T-helper 2 cell treated with Interferon-gamma antibody and Interleukin-4, amounts not matched to agents 100 ng/mL and 5 ng/mL, for 36 hours (primary cell): ENCODE measurements around the gene ZSWIM5. TPM values are rescaled to one million over a fixed set of nuclear protein-coding genes. Genes with fewer than 3 reads are reported as not detected.
"Not testable (repeated sequence)": the region's sequence is repeated elsewhere in the genome, so short reads cannot be mapped to it uniquely, and the experiment has no call there.

Source experiments
- intact Hi-C: fragments of 100-400 bp; cut with micrococcal nuclease; formaldehyde crosslinking; loops from one replicate; pipeline ENCODE4 v1.15.1; 2023
- total RNA-seq: library from RNA; stranded (reverse); gene quantifications from 2 replicates; pipeline ENCODE4 v1.2.3, GENCODE V29; 2022

The ZSWIM5 gene
- total RNA-seq: 0.07 TPM in 2 replicates

DNA sequence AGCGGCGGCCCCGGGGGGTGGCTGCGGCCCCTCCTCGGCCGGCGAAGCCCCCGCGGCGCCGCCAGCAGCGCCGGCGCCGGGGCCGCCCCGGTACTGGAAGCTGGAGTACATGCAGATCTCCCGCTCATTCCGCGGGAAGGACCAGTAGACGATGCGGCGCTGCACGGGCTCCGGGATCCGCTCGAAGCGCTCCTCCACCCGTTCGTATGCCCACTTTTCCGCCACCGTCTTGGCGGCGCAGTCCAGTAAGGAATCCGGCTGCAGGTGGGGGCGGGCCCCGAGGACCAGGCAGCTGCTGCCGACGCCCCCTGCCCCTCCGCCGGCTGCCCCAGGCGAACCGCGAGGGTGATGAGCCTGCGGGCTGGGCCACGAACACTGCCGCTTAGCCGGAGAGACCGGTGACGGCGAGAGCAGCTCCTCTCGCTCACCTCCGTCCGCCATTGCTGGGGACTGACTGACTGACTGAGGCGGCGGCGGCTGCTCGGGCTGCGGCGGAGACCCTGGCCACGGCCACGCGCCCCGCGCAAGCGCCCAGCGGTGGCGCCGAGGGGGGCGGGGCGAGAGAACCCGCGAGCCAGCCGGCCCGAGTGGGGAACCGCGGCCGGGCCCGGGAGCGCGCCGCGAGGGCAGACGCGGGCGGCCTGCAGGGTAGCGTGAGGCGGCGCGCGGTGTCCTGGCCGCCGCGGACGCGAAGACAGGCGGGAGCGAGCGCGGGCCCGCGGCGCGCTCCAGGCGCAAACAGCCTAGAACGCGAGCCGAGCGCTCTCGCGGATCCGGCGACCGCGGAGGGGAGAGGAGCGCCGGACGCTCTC is at the start of gene ZSWIM5:
Gene ZSWIM5, minus strand, starts transcription at position 696 of the 812 bp plus-strand sequence. Its CDS starts 255 bp downstream, at position 441.
- intact Hi-C loops: loop anchor here (5.0 kb wide), 1 partner anchor 194 kb away; the partner anchor contains the start of genes HECTD3 and UROD

DNA sequence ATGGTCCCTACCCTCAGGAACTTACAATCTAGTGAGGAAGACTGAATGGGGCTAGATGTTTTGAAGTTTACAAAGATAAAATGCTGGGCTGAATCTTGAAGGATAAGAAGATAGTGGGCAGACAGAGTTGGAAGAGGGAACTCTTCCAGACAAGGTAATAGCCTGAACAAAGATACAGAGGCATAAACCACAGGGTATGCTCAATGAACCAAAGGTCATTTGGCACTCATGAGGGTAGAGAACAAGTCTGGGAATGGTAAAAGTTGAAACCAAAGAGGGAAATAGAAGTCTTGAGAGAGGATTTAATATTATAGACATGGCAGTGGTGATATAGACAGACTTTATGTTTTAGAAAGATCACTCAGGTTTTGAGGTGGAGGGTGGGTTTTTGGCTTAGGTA is 48.1 kb upstream of the ZSWIM5 start:
- intact Hi-C loops: no loop called here

DNA sequence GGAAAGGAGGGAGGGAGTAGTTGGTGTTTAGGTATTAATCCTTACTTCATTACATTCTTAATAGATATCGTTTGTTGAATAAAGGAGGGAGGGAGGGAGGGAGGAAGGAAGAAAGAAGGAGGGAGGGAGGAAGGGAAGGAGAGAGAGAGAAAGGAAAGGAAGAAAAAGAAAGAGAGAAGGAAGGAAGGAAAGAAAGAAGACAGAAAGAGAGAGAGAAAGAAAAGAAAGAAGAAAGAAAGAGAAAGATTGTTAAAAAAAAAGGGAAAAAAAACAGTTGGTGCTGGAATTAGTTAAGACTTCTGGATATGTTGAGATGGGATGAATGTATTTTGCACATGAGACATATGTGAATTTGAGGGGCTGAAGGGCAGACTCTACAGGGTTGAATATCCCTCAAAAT is 44.1 kb upstream of the ZSWIM5 start:
- intact Hi-C loops: no loop called here

DNA sequence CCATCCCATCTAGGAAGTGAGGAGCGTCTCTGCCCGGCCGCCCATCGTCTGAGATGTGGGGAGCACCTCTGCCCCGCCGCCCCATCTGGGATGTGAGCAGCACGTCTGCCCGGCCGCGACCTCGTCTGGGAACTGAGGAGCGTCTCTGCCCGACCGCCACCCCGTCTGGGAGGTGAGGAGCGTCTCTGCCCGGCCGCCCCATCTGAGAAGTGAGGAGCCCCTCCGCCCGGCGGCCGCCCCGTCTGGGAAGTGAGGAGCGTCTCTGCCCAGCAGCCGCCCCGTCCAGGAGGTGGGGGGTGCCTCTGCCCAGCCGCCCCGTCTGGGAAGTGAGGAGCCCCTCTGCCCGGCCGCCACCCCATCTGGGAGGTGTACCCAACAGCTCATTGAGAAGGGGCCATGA is 41.6 kb upstream of the ZSWIM5 start:
- intact Hi-C loops: not testable (repeated sequence)

DNA sequence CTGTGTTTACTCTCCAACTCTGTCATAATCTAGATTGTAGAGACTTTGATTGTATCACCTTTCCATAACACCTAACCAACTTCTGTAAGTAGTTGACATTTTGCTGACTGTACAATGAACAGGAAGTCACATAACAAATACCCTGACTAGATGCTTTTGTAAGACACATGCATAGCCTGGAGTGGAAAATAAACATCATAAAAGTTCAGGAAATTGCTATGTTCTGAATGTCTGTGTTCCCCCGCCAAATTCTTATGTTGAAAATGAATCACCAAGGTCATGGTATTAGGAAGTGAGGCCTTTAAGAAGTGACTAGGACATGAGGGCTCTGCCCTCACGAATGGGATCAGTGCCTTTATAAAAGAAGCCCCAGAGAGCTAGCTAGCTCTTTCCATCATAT is 40.4 kb upstream of the ZSWIM5 start:
- intact Hi-C loops: no loop called here

DNA sequence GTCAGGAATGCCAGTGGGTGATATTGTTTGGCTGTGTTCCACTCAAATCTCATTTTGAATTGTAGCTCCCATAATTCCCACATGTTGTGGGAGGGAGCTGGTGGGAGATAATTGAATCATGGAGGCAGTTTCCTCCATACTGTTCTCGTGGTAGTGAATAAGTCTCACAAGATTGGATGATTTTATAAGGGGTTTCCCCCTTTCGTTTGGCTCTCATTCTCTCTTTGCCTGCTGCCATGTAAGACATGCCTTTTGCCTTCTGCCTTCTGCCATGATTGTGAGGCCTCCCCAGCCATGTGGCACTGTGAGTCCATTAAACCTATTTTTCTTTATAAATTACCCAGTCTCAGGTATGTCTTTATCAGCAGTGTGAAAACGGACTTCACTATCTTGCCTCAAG is 40.0 kb upstream of the ZSWIM5 start:
- intact Hi-C loops: not testable (repeated sequence)

DNA sequence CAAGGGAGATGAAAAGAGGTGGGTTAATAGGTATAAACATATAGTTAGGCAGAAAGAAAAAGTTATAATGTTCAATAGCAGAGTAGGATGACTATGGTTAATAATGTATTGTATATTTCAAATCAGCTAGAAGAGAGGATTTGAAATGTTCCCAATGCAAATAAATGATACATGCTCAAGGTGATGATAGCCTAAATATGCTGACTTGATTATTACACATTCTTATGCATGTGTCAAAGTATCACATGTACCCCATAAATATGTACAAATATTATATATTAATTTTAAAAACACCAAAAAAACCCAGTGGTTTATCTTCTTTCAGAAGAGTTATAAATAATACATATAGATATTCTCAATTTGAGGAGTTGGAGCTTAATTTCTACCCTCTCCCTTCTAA is 38.3 kb upstream of the ZSWIM5 start:
- intact Hi-C loops: no loop called here

DNA sequence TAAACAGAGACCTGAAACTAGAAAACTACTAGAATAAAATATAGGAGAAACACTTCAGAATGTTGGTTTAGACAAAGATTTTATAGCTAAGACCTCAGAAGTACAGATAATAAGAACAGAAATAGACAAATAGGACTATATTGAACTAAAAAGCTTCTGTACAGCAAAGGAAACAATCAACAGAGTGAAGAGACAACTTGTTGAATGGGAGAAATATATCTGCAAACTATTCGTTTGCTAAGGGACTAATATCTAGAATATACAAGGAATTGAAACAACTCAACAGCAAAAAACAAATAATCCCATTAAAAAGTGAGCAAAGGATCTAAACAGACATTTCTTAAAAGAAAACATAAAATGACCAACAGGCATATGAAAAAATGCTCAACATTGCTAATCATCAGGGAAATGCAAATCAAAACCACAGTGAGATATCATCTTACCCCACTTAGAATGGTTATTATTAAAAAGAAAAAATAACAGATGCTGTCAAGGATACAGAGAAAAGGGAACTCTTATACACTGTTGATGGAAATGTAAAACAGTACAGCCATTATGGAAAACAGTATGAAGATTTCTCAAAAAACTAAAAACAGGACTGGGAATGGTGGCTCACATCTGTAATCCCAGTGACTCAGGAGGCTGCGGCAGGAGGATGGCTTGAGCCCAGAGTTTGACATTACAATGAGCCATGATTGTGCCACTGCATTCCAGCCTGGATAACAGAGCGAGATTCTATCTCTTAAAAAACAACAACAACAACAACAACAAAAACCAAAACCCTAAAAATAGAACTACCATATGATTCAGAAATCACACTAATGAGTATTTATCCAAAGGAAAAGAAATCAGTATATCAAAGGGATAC is 37.3 kb upstream of the ZSWIM5 start:
- intact Hi-C loops: no loop called here

DNA sequence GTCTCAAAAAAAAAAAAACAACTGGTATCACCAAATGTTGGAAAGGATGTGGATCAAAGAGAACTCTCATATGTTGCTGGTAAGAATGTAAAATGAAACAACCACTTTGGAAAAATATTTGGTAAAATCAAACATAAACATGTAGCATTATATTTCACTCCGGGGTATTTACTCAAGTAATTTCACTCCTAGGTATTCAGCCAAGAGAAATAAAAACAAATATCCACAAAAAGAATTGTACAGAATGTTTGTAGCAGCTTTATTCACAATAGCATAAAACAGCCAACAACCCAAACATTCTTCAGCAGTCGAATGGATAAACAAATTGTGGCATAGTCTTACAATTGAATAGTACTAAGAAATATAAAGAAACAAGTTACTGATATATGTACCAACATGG is 32.4 kb upstream of the ZSWIM5 start:
- intact Hi-C loops: no loop called here

DNA sequence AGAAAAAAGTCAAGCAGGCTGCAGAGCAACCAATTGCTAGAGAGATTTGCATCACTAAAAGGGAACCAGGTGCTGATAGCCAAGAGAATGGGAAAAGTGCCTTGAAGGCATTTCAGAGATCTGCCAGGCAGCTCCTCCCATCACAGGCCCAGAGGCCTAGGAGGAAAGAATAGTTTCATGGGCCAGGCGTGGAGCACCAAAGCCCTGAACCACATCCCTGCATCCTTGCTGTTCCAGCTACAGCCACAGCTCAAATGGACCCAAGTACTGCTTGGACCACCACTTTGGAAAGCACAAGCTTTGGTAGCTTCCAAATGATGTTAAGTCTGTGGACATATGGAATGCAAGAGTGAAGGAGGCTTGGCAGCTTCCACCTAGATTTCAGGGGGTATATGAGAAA is 29.7 kb upstream of the ZSWIM5 start:
- intact Hi-C loops: no loop called here

DNA sequence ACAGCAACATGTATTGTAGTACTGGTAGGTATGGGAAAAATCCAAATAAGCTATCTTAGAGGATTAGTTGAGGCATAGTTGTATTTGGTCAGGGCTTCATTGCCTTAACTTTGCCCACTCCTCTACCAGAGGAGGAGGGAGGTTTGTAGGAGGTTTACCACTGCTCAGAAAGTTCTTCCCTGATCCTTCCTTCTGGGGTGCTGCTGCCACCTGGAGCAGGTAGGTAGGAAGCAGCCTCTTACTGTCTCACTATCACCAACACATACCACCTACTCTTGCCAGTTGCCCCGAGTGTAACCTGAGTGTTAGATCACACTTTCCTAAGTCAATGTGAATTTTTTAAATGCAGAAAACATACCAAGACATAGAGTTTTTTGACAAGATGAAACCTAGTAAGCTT is 24.1 kb upstream of the ZSWIM5 start:
- intact Hi-C loops: no loop called here

DNA sequence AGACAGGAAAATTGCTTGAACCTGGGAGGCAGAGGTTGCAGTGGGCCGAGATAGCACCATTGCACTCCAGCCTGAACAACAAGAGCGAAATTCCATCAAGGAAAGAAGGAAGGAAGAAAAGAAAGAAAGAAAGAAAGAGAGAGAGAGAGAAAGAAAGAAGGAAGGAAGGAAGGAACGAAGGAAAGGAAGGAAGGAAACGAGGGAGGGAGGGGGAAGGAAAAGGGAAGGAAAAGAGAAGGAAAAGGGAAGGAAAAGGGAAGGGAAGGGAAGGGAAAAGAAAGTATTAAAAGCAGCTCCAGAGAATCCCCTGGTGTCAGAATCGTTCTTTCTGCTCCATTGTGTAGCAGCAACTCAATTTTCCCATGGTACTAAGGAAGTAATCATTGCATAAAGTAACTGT is 19.2 kb upstream of the ZSWIM5 start:
- intact Hi-C loops: no loop called here

DNA sequence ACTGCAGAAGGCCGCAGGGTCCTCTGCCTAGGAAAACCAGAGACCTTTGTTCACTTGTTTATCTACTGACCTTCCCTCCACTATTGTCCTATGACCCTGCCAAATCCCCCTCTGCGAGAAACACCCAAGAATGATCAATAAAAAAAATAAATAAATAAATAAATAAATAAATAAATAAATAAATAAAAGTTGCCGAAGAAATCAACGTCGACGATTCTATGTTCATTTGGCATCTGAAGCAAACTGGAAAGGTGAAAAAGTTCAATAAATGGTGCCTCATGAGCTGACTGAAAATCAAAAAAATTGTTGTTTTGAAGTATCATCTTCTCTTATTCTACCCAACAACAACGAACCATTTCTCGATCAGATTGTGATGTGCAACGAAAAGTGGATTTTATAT is 17.3 kb upstream of the ZSWIM5 start:
- intact Hi-C loops: not testable (repeated sequence)

DNA sequence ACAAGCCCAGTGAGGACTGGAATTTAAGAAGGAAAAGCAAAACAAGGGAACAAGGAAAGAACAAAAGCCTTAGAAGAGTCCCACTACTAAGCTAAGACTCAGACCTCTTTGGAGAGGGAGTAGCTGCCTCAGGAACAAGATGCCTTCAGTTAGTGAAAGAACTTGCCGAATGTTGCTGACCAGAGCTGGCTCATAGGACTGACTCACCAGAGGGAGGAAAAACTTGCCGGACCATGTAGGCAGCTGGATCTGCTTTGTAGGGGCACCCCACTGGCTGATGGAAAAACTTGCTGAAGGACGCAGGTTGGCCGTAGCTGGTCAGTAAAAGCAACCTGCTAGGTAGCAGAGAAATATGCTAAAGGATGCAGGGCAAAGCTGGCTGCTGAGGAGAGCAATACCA is 15.3 kb upstream of the ZSWIM5 start:
- intact Hi-C loops: no loop called here

DNA sequence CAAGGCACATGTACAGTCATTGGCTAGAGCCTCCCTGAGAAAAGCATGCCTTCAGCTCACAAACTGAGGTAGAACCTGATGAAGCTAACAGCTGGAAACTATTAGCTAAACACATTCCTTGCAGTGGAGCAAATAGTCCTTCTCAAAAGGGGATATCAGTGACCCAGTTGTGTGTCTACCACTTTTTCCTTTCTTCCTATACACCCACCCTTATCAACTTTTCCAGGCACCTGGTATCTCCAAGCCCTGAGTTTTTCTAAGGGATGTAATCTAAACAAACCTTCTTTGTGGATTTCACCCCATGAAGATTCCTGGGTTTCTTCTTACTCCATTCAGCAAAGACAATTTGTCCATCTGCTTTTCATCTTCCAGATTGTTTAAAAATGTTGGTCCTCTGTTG is 10.5 kb upstream of the ZSWIM5 start:
- intact Hi-C loops: no loop called here

DNA sequence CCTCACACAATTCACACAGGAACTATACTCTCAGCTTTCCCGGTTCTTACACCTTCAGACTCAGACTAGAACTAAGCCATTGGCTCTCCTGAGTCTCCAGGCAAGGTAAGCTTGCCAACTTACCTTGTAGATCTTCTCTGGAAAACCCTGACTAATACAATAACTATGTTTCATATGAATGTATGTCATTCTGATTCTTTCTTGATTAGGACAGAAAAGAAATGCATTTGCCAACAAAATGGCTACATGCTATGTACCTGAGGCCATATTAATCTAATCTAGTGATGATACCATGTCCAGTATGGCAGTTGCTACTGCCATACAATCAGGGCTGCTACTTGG is 9.8 kb upstream of the ZSWIM5 start:
- intact Hi-C loops: no loop called here

DNA sequence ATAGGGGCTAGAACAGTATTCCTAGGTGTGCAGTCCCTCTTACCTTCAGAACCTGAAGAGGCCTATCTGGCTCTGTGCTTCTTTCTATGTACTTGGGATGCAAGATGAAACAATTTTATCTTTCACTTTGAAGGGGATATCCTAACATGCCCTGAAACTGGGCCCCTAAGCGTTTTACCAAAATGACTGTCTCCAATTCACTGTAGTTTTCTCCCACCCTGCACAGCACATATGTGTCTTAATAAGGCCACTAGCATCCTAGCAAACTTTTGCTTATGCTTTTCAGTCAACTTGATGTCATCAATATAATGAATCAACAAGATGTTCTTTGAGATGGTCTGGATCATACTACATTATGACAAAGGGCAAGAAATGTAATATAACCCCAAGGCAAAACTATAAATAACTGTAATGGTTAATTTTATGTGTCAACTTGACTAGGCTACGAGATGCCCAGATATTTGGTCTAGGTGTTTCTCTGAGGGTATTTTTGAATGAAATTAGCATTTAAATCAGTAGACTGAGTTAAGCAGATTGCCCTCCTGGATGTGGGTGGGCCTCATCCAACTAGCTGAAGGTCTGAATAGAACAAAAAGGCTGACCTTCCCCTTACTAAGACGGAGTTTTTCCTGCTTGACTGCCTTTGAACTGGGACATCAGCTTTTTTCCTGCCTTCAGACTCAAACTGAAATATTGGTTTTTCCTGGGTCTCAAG is 9.2 kb upstream of the ZSWIM5 start:
- intact Hi-C loops: no loop called here

DNA sequence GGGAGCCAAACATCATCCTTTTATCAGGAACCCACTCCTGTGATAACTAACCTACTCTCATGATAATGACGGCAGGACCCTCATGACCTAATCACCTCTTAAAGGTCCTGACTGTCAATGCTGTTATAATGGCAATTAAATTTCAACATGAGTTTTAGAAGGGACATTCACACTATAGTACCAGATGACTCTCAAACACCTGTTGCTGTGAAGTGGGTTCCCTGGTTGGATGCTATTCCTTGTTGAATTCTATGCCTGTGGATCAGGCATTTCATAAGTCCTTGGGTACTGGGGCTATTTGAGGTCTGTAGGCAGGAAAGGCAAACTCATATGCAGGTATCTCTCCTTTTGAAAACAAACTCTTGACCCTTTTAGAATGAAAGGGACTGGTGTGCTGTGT is 7.5 kb upstream of the ZSWIM5 start:
- intact Hi-C loops: no loop called here

DNA sequence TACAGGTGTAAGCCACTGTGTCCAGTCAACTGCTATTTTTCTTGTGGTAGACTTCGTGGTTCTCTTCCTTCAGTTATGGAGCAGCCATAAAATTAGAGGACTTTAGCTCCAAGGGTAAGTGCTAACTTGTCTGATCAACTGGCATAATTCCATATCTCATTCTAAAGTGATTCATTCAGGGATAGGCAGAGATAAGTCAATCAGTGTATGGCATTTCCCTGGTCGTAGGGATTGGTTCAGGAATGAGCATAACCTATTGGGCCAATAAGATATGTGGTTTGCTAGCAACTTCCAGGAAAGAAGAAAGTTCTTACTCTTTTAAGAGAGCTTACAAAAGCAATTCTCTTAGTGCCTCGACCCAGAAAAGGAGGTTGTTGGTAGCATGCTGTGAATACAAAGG is 4.7 kb upstream of the ZSWIM5 start:
- intact Hi-C loops: no loop called here

DNA sequence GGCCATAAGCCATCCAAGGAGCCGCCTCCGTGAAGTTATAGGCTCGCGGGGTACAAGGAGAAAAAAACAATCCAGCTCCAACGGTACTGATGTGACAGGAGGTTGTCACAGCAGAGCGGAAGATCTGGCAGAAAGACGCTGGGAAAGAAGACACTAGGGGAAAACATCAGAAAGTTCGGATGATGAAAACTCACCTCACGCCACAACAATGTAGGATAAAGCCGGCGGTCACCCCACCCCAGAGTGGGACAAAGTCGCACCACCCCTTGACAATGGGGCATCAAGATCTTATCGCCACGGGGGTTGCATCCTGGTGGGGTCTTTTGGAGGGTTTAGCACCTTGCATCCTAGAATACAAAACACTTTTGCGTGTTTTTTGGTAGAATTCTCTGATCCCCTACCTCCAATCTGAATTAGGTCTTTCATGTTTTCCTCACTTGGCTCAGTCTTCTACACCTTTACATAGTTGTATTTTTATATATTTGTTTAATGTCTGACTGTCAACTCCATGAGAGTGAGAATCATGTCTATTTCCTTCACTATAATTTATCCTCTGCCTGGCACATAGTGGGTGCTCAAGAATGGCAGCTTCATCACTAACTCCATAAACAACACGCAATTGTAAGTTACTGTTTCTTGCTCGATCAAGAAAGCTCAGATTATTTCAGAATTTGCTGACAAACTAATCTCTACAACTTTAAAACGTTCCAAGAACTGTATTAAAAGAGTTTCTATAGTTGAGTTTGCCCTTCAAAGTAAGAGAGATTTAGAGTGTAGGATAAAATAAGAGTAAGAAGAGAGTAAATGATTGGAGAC is 611 bp upstream of the ZSWIM5 start:
- intact Hi-C loops: loop anchor here (5.0 kb wide), 1 partner anchor 195 kb away; the partner anchor contains the start of genes HECTD3 and UROD
